WTC11 (cell line): ENCODE data around the gene MAGI2. TPM values are rescaled to one million over a fixed set of nuclear protein-coding genes. Genes with fewer than 3 reads are reported as not detected.
A peak's percentile ranks its signal among the peaks of the same experiment; 100 is the strongest.

ENCODE experiments used
- ATAC-seq: fragments of 200-7000 bp; cut with Tn5 transposase; 2 replicates; pipeline ENCODE4 v1.10.0; 2021; ENCODE audit warnings: mild to moderate bottlenecking, moderate library complexity
- CTCF ChIA-PET: fragments of 300-600 bp; sonication (Branson Sonifier 250); formaldehyde crosslinking; loops from one replicate; lab custom pipeline; 2021; ENCODE audit warnings: antibody characterized with exemption; lab: Charles Lee
- POLR2A ChIA-PET: fragments of 350-600 bp; sonication (Branson Sonifier 250); formaldehyde crosslinking; loops from one replicate; lab custom pipeline; 2021; ENCODE audit warnings: antibody characterized with exemption; lab: Charles Lee
- DNase-seq: peaks from one replicate; pipeline ENCODE4 v3.0.0; 2021; ENCODE audit warnings: low spot score
- H3K27ac Mint-ChIP-seq: 2 replicates; pipeline ENCODE4 v1.8.0; 2021; ENCODE audit warnings: mixed read lengths
- H3K27me3 Mint-ChIP-seq: 2 replicates; pipeline ENCODE4 v1.8.0; 2021; ENCODE audit warnings: low read depth, mild to moderate bottlenecking, moderate library complexity, mixed read lengths
- H3K36me3 Mint-ChIP-seq: 2 replicates; pipeline ENCODE4 v1.8.0; 2021; ENCODE audit warnings: mixed read lengths
- H3K4me1 Mint-ChIP-seq: 2 replicates; pipeline ENCODE4 v1.8.0; 2022; ENCODE audit warnings: mixed read lengths
- H3K4me3 Mint-ChIP-seq: 2 replicates; pipeline ENCODE4 v1.8.0; 2021; ENCODE audit warnings: mild to moderate bottlenecking, moderate library complexity, mixed read lengths
- H3K9me3 Mint-ChIP-seq: 2 replicates; pipeline ENCODE4 v1.8.0; 2021; ENCODE audit warnings: mixed read lengths
- ATF3 ChIP-seq: sonication (generic); formaldehyde crosslinking; conservative IDR thresholded peaks from 2 replicates; pipeline ENCODE4 v1.8.1; 2022; ENCODE audit warnings: mild to moderate bottlenecking, missing genetic modification reagents
- EMX1 ChIP-seq: fragments of 250-450 bp; sonication (Bioruptor Pico); IDR thresholded peaks from 2 replicates; pipeline ENCODE4 v1.8.0; 2021; ENCODE audit warnings: mild to moderate bottlenecking
- ESRRA ChIP-seq: sonication (generic); formaldehyde crosslinking; IDR thresholded peaks from 2 replicates; pipeline ENCODE4 v1.8.1; 2022; ENCODE audit warnings: mild to moderate bottlenecking, missing genetic modification reagents, borderline replicate concordance
- GABPB1 ChIP-seq: sonication (generic); formaldehyde crosslinking; IDR thresholded peaks from 2 replicates; pipeline ENCODE4 v1.8.1; 2023; ENCODE audit warnings: mild to moderate bottlenecking, missing genetic modification reagents
- GTF2I ChIP-seq: fragments of 250-450 bp; sonication (Bioruptor Pico); conservative IDR thresholded peaks from 2 replicates; pipeline ENCODE4 v1.4.0; 2021; ENCODE audit warnings: mild to moderate bottlenecking
- NFYB ChIP-seq: sonication (generic); formaldehyde crosslinking; conservative IDR thresholded peaks from 2 replicates; pipeline ENCODE4 v1.8.0; 2022; ENCODE audit warnings: low read depth, missing genetic modification reagents
- OVOL2 ChIP-seq: fragments of 250-450 bp; sonication (Bioruptor Pico); IDR thresholded peaks from 2 replicates; pipeline ENCODE4 v1.9.0; 2021; ENCODE audit warnings: mild to moderate bottlenecking, borderline replicate concordance
- PREB ChIP-seq: sonication (generic); formaldehyde crosslinking; IDR thresholded peaks from 2 replicates; pipeline ENCODE4 v1.8.1; 2022; ENCODE audit warnings: mild to moderate bottlenecking, missing genetic modification reagents, moderate library complexity, borderline replicate concordance
- SOX15 ChIP-seq: fragments of 250-450 bp; sonication (Bioruptor Pico); IDR thresholded peaks from 2 replicates; pipeline ENCODE4 v1.9.0; 2021; ENCODE audit warnings: mild to moderate bottlenecking
- TCF7 ChIP-seq: sonication (generic); formaldehyde crosslinking; IDR thresholded peaks from 2 replicates; pipeline ENCODE4 v1.8.0; 2022; ENCODE audit warnings: mild to moderate bottlenecking, low read depth, missing genetic modification reagents, moderate library complexity
- ZBTB21 ChIP-seq: sonication (generic); formaldehyde crosslinking; IDR thresholded peaks from 2 replicates; pipeline ENCODE4 v1.8.1; 2023; ENCODE audit warnings: mild to moderate bottlenecking, missing genetic modification reagents, borderline replicate concordance
- ZNF219 ChIP-seq: sonication (generic); formaldehyde crosslinking; IDR thresholded peaks from 2 replicates; pipeline ENCODE4 v1.8.0; 2023; ENCODE audit warnings: missing genetic modification reagents, mild to moderate bottlenecking, borderline replicate concordance
- ZNF232 ChIP-seq: sonication (generic); formaldehyde crosslinking; IDR thresholded peaks from 2 replicates; pipeline ENCODE4 v1.8.0; 2022; ENCODE audit warnings: mild to moderate bottlenecking, missing genetic modification reagents
- ZNF416 ChIP-seq: fragments of 250-450 bp; sonication (Bioruptor Pico); IDR thresholded peaks from 2 replicates; pipeline ENCODE4 v1.9.0; 2021; ENCODE audit warnings: mild to moderate bottlenecking, inconsistent platforms
- total RNA-seq: library from RNA; stranded (reverse); gene quantifications from 3 replicates; pipeline ENCODE4 v1.2.3, GENCODE V29; 2021
- TF ChIP-seq, protein P1 (sequence below): fragments of 250-450 bp; sonication (Bioruptor Pico); IDR thresholded peaks from 2 replicates; pipeline ENCODE4 v2.1.2; 2022; ENCODE audit warnings: mild to moderate bottlenecking, moderate library complexity
- TF ChIP-seq, protein P2 (sequence below): sonication (generic); formaldehyde crosslinking; IDR thresholded peaks from 2 replicates; pipeline ENCODE4 v1.8.1; 2022; ENCODE audit warnings: mild to moderate bottlenecking, moderate library complexity, missing genetic modification reagents
- TF ChIP-seq, protein P3 (sequence below): sonication (generic); formaldehyde crosslinking; IDR thresholded peaks from 2 replicates; pipeline ENCODE4 v1.8.1; 2023; ENCODE audit warnings: mild to moderate bottlenecking, missing genetic modification reagents, moderate library complexity
- TF ChIP-seq, protein P4 (sequence below): sonication (generic); formaldehyde crosslinking; IDR thresholded peaks from 2 replicates; pipeline ENCODE4 v1.8.1; 2023; ENCODE audit warnings: mild to moderate bottlenecking, moderate library complexity, missing genetic modification reagents
- TF ChIP-seq, protein P5 (sequence below): sonication (generic); formaldehyde crosslinking; IDR thresholded peaks from 2 replicates; pipeline ENCODE4 v1.8.1; 2023; ENCODE audit warnings: mild to moderate bottlenecking, missing genetic modification reagents
- TF ChIP-seq, protein P6 (sequence below): fragments of 250-450 bp; sonication (Bioruptor Pico); IDR thresholded peaks from 2 replicates; pipeline ENCODE4 v1.9.0; 2021; ENCODE audit warnings: mild to moderate bottlenecking
- TF ChIP-seq, protein P7 (sequence below): sonication (generic); formaldehyde crosslinking; IDR thresholded peaks from 2 replicates; pipeline ENCODE4 v1.8.0; 2022; ENCODE audit warnings: mild to moderate bottlenecking, missing genetic modification reagents

The MAGI2 gene
- total RNA-seq, 1 experiment from 2014 or later = 26.6 TPM

- POLR2A ChIA-PET = no interaction called here
- H3K36me3 Mint-ChIP-seq = no peaks in the 10 kb centered on the region
- no peaks in the 10 kb centered on the region for H3K4me1 Mint-ChIP-seq
- DNase-seq (no peak), ATAC-seq (no peak)
- H3K4me3 Mint-ChIP-seq = no peak overlapping the region
- no peak overlapping the region; the same call in 1 of the 2 replicates for H3K27ac Mint-ChIP-seq
- H3K27me3 Mint-ChIP-seq = no peaks in the 10 kb centered on the region
- H3K9me3 Mint-ChIP-seq = no peaks in the 10 kb centered on the region
- CTCF ChIA-PET = no interaction called here
- TF ChIP-seq ESRRA (CRISPR knock-in tag) = no peak
- TF ChIP-seq, protein P1, sequence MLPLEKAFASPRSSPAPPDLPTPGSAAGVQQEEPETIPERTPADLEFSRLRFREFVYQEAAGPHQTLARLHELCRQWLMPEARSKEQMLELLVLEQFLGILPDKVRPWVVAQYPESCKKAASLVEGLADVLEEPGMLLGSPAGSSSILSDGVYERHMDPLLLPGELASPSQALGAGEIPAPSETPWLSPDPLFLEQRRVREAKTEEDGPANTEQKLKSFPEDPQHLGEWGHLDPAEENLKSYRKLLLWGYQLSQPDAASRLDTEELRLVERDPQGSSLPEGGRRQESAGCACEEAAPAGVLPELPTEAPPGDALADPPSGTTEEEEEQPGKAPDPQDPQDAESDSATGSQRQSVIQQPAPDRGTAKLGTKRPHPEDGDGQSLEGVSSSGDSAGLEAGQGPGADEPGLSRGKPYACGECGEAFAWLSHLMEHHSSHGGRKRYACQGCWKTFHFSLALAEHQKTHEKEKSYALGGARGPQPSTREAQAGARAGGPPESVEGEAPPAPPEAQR (CRISPR knock-in tag) = no peak
- no peak for TF ChIP-seq GABPB1 (CRISPR knock-in tag)
- TF ChIP-seq, protein P2, sequence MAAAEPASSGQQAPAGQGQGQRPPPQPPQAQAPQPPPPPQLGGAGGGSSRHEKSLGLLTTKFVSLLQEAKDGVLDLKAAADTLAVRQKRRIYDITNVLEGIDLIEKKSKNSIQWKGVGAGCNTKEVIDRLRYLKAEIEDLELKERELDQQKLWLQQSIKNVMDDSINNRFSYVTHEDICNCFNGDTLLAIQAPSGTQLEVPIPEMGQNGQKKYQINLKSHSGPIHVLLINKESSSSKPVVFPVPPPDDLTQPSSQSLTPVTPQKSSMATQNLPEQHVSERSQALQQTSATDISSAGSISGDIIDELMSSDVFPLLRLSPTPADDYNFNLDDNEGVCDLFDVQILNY (CRISPR knock-in tag) = no peak
- no peak for TF ChIP-seq EMX1 (CRISPR knock-in tag)
- no peak for TF ChIP-seq ZBTB21 (CRISPR knock-in tag)
- no peak for TF ChIP-seq PREB (CRISPR knock-in tag)
- TF ChIP-seq, protein P3, sequence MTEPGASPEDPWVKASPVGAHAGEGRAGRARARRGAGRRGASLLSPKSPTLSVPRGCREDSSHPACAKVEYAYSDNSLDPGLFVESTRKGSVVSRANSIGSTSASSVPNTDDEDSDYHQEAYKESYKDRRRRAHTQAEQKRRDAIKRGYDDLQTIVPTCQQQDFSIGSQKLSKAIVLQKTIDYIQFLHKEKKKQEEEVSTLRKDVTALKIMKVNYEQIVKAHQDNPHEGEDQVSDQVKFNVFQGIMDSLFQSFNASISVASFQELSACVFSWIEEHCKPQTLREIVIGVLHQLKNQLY (CRISPR knock-in tag) = no peak
- TF ChIP-seq OVOL2 (CRISPR knock-in tag) = no peak
- no peak for TF ChIP-seq ZNF416 (CRISPR knock-in tag)
- TF ChIP-seq, protein P4, sequence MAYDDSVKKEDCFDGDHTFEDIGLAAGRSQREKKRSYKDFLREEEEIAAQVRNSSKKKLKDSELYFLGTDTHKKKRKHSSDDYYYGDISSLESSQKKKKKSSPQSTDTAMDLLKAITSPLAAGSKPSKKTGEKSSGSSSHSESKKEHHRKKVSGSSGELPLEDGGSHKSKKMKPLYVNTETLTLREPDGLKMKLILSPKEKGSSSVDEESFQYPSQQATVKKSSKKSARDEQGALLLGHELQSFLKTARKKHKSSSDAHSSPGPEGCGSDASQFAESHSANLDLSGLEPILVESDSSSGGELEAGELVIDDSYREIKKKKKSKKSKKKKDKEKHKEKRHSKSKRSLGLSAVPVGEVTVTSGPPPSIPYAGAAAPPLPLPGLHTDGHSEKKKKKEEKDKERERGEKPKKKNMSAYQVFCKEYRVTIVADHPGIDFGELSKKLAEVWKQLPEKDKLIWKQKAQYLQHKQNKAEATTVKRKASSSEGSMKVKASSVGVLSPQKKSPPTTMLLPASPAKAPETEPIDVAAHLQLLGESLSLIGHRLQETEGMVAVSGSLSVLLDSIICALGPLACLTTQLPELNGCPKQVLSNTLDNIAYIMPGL (CRISPR knock-in tag) = no peak
- TF ChIP-seq ATF3 (CRISPR knock-in tag) = no peak
- TF ChIP-seq, protein P5, sequence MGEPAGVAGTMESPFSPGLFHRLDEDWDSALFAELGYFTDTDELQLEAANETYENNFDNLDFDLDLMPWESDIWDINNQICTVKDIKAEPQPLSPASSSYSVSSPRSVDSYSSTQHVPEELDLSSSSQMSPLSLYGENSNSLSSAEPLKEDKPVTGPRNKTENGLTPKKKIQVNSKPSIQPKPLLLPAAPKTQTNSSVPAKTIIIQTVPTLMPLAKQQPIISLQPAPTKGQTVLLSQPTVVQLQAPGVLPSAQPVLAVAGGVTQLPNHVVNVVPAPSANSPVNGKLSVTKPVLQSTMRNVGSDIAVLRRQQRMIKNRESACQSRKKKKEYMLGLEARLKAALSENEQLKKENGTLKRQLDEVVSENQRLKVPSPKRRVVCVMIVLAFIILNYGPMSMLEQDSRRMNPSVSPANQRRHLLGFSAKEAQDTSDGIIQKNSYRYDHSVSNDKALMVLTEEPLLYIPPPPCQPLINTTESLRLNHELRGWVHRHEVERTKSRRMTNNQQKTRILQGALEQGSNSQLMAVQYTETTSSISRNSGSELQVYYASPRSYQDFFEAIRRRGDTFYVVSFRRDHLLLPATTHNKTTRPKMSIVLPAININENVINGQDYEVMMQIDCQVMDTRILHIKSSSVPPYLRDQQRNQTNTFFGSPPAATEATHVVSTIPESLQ (CRISPR knock-in tag) = no peak
- TF ChIP-seq SOX15 = no peak
- TF ChIP-seq TCF7 = no peak
Measured at GRCh38 chr7:79398138-79398749, 55.2 kb downstream of the MAGI2 start.

- DNase-seq (no peak), ATAC-seq (no peak)
- H3K4me3 Mint-ChIP-seq = no peak overlapping the region
- peak overlapping the region; percentile 5; the same call in 1 of the 2 replicates for H3K27ac Mint-ChIP-seq
- no peaks in the 10 kb centered on the region for H3K36me3 Mint-ChIP-seq
- POLR2A ChIA-PET = interaction anchor here (0.6 kb wide), 1 partner anchor 25 kb away, joined by 3 read pairs; no protein-coding TSS in a partner anchor
- CTCF ChIA-PET = no interaction called here
- no peaks in the 10 kb centered on the region for H3K27me3 Mint-ChIP-seq
- no peaks in the 10 kb centered on the region for H3K4me1 Mint-ChIP-seq
- H3K9me3 Mint-ChIP-seq = peaks cover 1% of the 10 kb centered on the region
- TF ChIP-seq GTF2I (CRISPR knock-in tag) = no peak
- TF ChIP-seq ZNF219 = no peak
- TF ChIP-seq, protein P6, sequence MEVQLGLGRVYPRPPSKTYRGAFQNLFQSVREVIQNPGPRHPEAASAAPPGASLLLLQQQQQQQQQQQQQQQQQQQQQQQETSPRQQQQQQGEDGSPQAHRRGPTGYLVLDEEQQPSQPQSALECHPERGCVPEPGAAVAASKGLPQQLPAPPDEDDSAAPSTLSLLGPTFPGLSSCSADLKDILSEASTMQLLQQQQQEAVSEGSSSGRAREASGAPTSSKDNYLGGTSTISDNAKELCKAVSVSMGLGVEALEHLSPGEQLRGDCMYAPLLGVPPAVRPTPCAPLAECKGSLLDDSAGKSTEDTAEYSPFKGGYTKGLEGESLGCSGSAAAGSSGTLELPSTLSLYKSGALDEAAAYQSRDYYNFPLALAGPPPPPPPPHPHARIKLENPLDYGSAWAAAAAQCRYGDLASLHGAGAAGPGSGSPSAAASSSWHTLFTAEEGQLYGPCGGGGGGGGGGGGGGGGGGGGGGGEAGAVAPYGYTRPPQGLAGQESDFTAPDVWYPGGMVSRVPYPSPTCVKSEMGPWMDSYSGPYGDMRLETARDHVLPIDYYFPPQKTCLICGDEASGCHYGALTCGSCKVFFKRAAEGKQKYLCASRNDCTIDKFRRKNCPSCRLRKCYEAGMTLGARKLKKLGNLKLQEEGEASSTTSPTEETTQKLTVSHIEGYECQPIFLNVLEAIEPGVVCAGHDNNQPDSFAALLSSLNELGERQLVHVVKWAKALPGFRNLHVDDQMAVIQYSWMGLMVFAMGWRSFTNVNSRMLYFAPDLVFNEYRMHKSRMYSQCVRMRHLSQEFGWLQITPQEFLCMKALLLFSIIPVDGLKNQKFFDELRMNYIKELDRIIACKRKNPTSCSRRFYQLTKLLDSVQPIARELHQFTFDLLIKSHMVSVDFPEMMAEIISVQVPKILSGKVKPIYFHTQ (CRISPR knock-in tag) = no peak
- no peak for TF ChIP-seq ZNF232 (CRISPR knock-in tag)
- TF ChIP-seq, protein P7, sequence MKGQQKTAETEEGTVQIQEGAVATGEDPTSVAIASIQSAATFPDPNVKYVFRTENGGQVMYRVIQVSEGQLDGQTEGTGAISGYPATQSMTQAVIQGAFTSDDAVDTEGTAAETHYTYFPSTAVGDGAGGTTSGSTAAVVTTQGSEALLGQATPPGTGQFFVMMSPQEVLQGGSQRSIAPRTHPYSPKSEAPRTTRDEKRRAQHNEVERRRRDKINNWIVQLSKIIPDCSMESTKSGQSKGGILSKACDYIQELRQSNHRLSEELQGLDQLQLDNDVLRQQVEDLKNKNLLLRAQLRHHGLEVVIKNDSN = no peak
- TF ChIP-seq, protein P3 (CRISPR knock-in tag) = no peak
- no peak for TF ChIP-seq NFYB (CRISPR knock-in tag)
Measured at GRCh38 chr7:79386688-79387422, 66.6 kb downstream of the MAGI2 start.
